ENCODE measurements around the gene FNDC3B.
A peak's percentile ranks its signal among the peaks of the same experiment; 100 is the strongest.

The FNDC3B gene

GRCh38 chr3:172316758-172317157 is 277.4 kb downstream of the FNDC3B start:
- Histone ChIP-seq H3K36me3 (ENCODE audit: control insufficient read depth in 2 of 2, insufficient read depth in 2 of 2, low read length in 2 of 2) (peaks cover 20 to 28% of the 10 kb centered on the region in 2 donors), H3K4me1 (ENCODE audit: control insufficient read depth in 2 of 2, insufficient read depth in 2 of 2, low read length in 2 of 2) (peaks cover 16 to 28% of the 10 kb centered on the region in 2 donors), H3K9me3 (ENCODE audit: control insufficient read depth in 2 of 2, low read length in 2 of 2) (no peaks in the 10 kb centered on the region), H3K4me3 (ENCODE audit: low read length in 2 of 2) (no peak overlapping the region), H3K9ac (ENCODE audit: low read depth in 1 of 2, low read length in 2 of 2) (no peak overlapping the region), H3K27ac (ENCODE audit: low read depth in 2 of 2, low read length in 2 of 2) (no peak overlapping the region), H3K27me3 (ENCODE audit: control insufficient read depth in 2 of 2, insufficient read depth in 2 of 2, low read length in 2 of 2) (no peaks in the 10 kb centered on the region)

GRCh38 chr3:172317481-172317880 is 278.1 kb downstream of the FNDC3B start:
- Histone ChIP-seq H3K27me3 (ENCODE audit: control insufficient read depth in 2 of 2, insufficient read depth in 2 of 2, low read length in 2 of 2) (no peaks in the 10 kb centered on the region), H3K36me3 (ENCODE audit: control insufficient read depth in 2 of 2, insufficient read depth in 2 of 2, low read length in 2 of 2) (peaks cover 20 to 26% of the 10 kb centered on the region in 2 donors), H3K27ac (ENCODE audit: low read depth in 2 of 2, low read length in 2 of 2) (peak overlapping the region; percentile 57 to 79), H3K4me1 (ENCODE audit: control insufficient read depth in 2 of 2, insufficient read depth in 2 of 2, low read length in 2 of 2) (peaks cover 16 to 28% of the 10 kb centered on the region in 2 donors), H3K9me3 (ENCODE audit: control insufficient read depth in 2 of 2, low read length in 2 of 2) (no peaks in the 10 kb centered on the region), H3K4me3 (ENCODE audit: low read length in 2 of 2) (no peak overlapping the region), H3K9ac (ENCODE audit: low read depth in 1 of 2, low read length in 2 of 2) (no peak overlapping the region)

- Histone ChIP-seq H3K9me3 (ENCODE audit: control insufficient read depth in 2 of 2, low read length in 2 of 2) (no peaks in the 10 kb centered on the region), H3K4me1 (ENCODE audit: control insufficient read depth in 2 of 2, insufficient read depth in 2 of 2, low read length in 2 of 2) (peaks cover 16 to 28% of the 10 kb centered on the region in 2 donors), H3K27me3 (ENCODE audit: control insufficient read depth in 2 of 2, insufficient read depth in 2 of 2, low read length in 2 of 2) (no peaks in the 10 kb centered on the region), H3K9ac (ENCODE audit: low read depth in 1 of 2, low read length in 2 of 2) (no peak overlapping the region), H3K36me3 (ENCODE audit: control insufficient read depth in 2 of 2, insufficient read depth in 2 of 2, low read length in 2 of 2) (peaks cover 15 to 23% of the 10 kb centered on the region in 2 donors), H3K4me3 (ENCODE audit: low read length in 2 of 2) (no peak overlapping the region), H3K27ac (ENCODE audit: low read depth in 2 of 2, low read length in 2 of 2) (peak overlapping the region; percentile 67 to 79)
Observed at GRCh38 chr3:172317984-172318383, 278.6 kb downstream of the FNDC3B start.

- H3K4me1 ChIP-seq (ENCODE audit: control insufficient read depth in 2 of 2, insufficient read depth in 2 of 2, low read length in 2 of 2), result peaks cover 16 to 28% of the 10 kb centered on the region in 2 donors
- H3K4me3 ChIP-seq (ENCODE audit: low read length in 2 of 2), result no peak overlapping the region
- H3K27me3 ChIP-seq (ENCODE audit: control insufficient read depth in 2 of 2, insufficient read depth in 2 of 2, low read length in 2 of 2), result no peaks in the 10 kb centered on the region
- H3K9ac ChIP-seq (ENCODE audit: low read depth in 1 of 2, low read length in 2 of 2), result no peak overlapping the region
- H3K27ac ChIP-seq (ENCODE audit: low read depth in 2 of 2, low read length in 2 of 2), result peak overlapping the region; percentile 26 to 79
- H3K36me3 ChIP-seq (ENCODE audit: control insufficient read depth in 2 of 2, insufficient read depth in 2 of 2, low read length in 2 of 2), result peaks cover 16 to 34% of the 10 kb centered on the region in 2 donors
- no peaks in the 10 kb centered on the region for H3K9me3 ChIP-seq (ENCODE audit: control insufficient read depth in 2 of 2, low read length in 2 of 2)
Observed at GRCh38 chr3:172319595-172319994, 280.2 kb downstream of the FNDC3B start.

- Histone ChIP-seq H3K4me3 (ENCODE audit: low read length in 2 of 2) (no peak overlapping the region), H3K27me3 (ENCODE audit: control insufficient read depth in 2 of 2, insufficient read depth in 2 of 2, low read length in 2 of 2) (no peaks in the 10 kb centered on the region), H3K36me3 (ENCODE audit: control insufficient read depth in 2 of 2, insufficient read depth in 2 of 2, low read length in 2 of 2) (peaks cover 21 to 40% of the 10 kb centered on the region in 2 donors), H3K9me3 (ENCODE audit: control insufficient read depth in 2 of 2, low read length in 2 of 2) (no peaks in the 10 kb centered on the region), H3K9ac (ENCODE audit: low read depth in 1 of 2, low read length in 2 of 2) (no peak overlapping the region), H3K4me1 (ENCODE audit: control insufficient read depth in 2 of 2, insufficient read depth in 2 of 2, low read length in 2 of 2) (peaks cover 9 to 19% of the 10 kb centered on the region in 2 donors), H3K27ac (ENCODE audit: low read depth in 2 of 2, low read length in 2 of 2) (peak overlapping the region; percentile 13 to 16)
Observed at GRCh38 chr3:172320468-172320867, 281.1 kb downstream of the FNDC3B start.

GRCh38 chr3:172321035-172321434 is 281.7 kb downstream of the FNDC3B start:
- Histone ChIP-seq H3K27ac (ENCODE audit: low read depth in 2 of 2, low read length in 2 of 2) (no peak overlapping the region), H3K36me3 (ENCODE audit: control insufficient read depth in 2 of 2, insufficient read depth in 2 of 2, low read length in 2 of 2) (peaks cover 21 to 42% of the 10 kb centered on the region in 2 donors), H3K9ac (ENCODE audit: low read depth in 1 of 2, low read length in 2 of 2) (no peak overlapping the region), H3K27me3 (ENCODE audit: control insufficient read depth in 2 of 2, insufficient read depth in 2 of 2, low read length in 2 of 2) (no peaks in the 10 kb centered on the region), H3K4me1 (ENCODE audit: control insufficient read depth in 2 of 2, insufficient read depth in 2 of 2, low read length in 2 of 2) (peaks cover 9 to 16% of the 10 kb centered on the region in 2 donors), H3K4me3 (ENCODE audit: low read length in 2 of 2) (no peak overlapping the region), H3K9me3 (ENCODE audit: control insufficient read depth in 2 of 2, low read length in 2 of 2) (no peaks in the 10 kb centered on the region)

GRCh38 chr3:172323894-172324610 is 284.7 kb downstream of the FNDC3B start:
- Histone ChIP-seq H3K27ac (ENCODE audit: low read depth in 2 of 2, low read length in 2 of 2) (no peak overlapping the region), H3K27me3 (ENCODE audit: control insufficient read depth in 2 of 2, insufficient read depth in 2 of 2, low read length in 2 of 2) (no peaks in the 10 kb centered on the region), H3K4me3 (ENCODE audit: low read length in 2 of 2) (no peak overlapping the region), H3K9me3 (ENCODE audit: control insufficient read depth in 2 of 2, low read length in 2 of 2) (no peaks in the 10 kb centered on the region), H3K4me1 (ENCODE audit: control insufficient read depth in 2 of 2, insufficient read depth in 2 of 2, low read length in 2 of 2) (peaks cover 0 to 2% of the 10 kb centered on the region in 2 donors), H3K36me3 (ENCODE audit: control insufficient read depth in 2 of 2, insufficient read depth in 2 of 2, low read length in 2 of 2) (peaks cover 27 to 51% of the 10 kb centered on the region in 2 donors), H3K9ac (ENCODE audit: low read depth in 1 of 2, low read length in 2 of 2) (no peak overlapping the region)

- Histone ChIP-seq H3K9me3 (ENCODE audit: control insufficient read depth in 2 of 2, low read length in 2 of 2) (no peaks in the 10 kb centered on the region), H3K36me3 (ENCODE audit: control insufficient read depth in 2 of 2, insufficient read depth in 2 of 2, low read length in 2 of 2) (peaks cover 30 to 51% of the 10 kb centered on the region in 2 donors), H3K4me1 (ENCODE audit: control insufficient read depth in 2 of 2, insufficient read depth in 2 of 2, low read length in 2 of 2) (peaks cover 0 to 2% of the 10 kb centered on the region in 2 donors), H3K9ac (ENCODE audit: low read depth in 1 of 2, low read length in 2 of 2) (no peak overlapping the region), H3K27me3 (ENCODE audit: control insufficient read depth in 2 of 2, insufficient read depth in 2 of 2, low read length in 2 of 2) (no peaks in the 10 kb centered on the region), H3K27ac (ENCODE audit: low read depth in 2 of 2, low read length in 2 of 2) (no peak overlapping the region), H3K4me3 (ENCODE audit: low read length in 2 of 2) (no peak overlapping the region)
Observed at GRCh38 chr3:172324611-172325203, 285.3 kb downstream of the FNDC3B start.

- no peak overlapping the region for H3K27ac ChIP-seq (ENCODE audit: low read depth in 2 of 2, low read length in 2 of 2)
- H3K36me3 ChIP-seq (ENCODE audit: control insufficient read depth in 2 of 2, insufficient read depth in 2 of 2, low read length in 2 of 2), result peaks cover 38 to 53% of the 10 kb centered on the region in 2 donors
Observed at GRCh38 chr3:172325461-172325860, 286.1 kb downstream of the FNDC3B start.

GRCh38 chr3:172326993-172327392 is 287.6 kb downstream of the FNDC3B start:
- H3K4me1 ChIP-seq (ENCODE audit: control insufficient read depth in 2 of 2, insufficient read depth in 2 of 2, low read length in 2 of 2), result no peaks in the 10 kb centered on the region
- no peak overlapping the region for H3K27ac ChIP-seq (ENCODE audit: low read depth in 2 of 2, low read length in 2 of 2)
- no peak overlapping the region for H3K4me3 ChIP-seq (ENCODE audit: low read length in 2 of 2)
- peaks cover 47 to 63% of the 10 kb centered on the region in 2 donors for H3K36me3 ChIP-seq (ENCODE audit: control insufficient read depth in 2 of 2, insufficient read depth in 2 of 2, low read length in 2 of 2)
- H3K27me3 ChIP-seq (ENCODE audit: control insufficient read depth in 2 of 2, insufficient read depth in 2 of 2, low read length in 2 of 2), result no peaks in the 10 kb centered on the region
- no peaks in the 10 kb centered on the region for H3K9me3 ChIP-seq (ENCODE audit: control insufficient read depth in 2 of 2, low read length in 2 of 2)
- no peak overlapping the region for H3K9ac ChIP-seq (ENCODE audit: low read depth in 1 of 2, low read length in 2 of 2)

More at GRCh38 chr3:172325461-172325860, 286.1 kb downstream of the FNDC3B start:
- no peak overlapping the region for H3K4me3 ChIP-seq (ENCODE audit: low read length in 2 of 2)
- no peak overlapping the region for H3K9ac ChIP-seq (ENCODE audit: low read depth in 1 of 2, low read length in 2 of 2)
- H3K9me3 ChIP-seq (ENCODE audit: control insufficient read depth in 2 of 2, low read length in 2 of 2), result no peaks in the 10 kb centered on the region
- no peaks in the 10 kb centered on the region for H3K27me3 ChIP-seq (ENCODE audit: control insufficient read depth in 2 of 2, insufficient read depth in 2 of 2, low read length in 2 of 2)
- H3K4me1 ChIP-seq (ENCODE audit: control insufficient read depth in 2 of 2, insufficient read depth in 2 of 2, low read length in 2 of 2), result no peaks in the 10 kb centered on the region
